Measurements from ENCODE around the gene UBXN7. TPM values are rescaled to one million over a fixed set of nuclear protein-coding genes. Genes with fewer than 3 reads are reported as not detected.

Gene UBXN7
- total and polyA plus RNA-seq, 9 of the 15 experiments (the other 6 are each of a cell fraction or from before 2014, with no cell fraction given), result 3.5 to 44.6 (median 13.4) TPM

- TF ChIP-seq ZBTB40 (IDR thresholded peaks at IDR 0.05) (peak; percentile 93), ZBTB40 (CRISPR knock-in tag; IDR thresholded peaks at IDR 0.05) (peak; percentile 92), CREM (IDR thresholded peaks at IDR 0.05; ENCODE audit: low read depth) (peak; percentile 81), POLR2AphosphoS5 (IDR thresholded peaks at IDR 0.05; ENCODE audit: control insufficient read depth, insufficient read depth, low read depth, low read length) (peak; percentile 35; the same call in 1 of the 2 replicates), NRF1 (conservative IDR thresholded peaks at IDR 0.05 in 1 of 2, IDR thresholded peaks at IDR 0.05 in 1 of 2) (0 out of 4 replicates have a peak, but pooled peaks of 1 of the 2 experiments have one; percentile 9), CXXC5 (CRISPR knock-in tag; IDR thresholded peaks at IDR 0.05) (peak; percentile 60; the same call in 1 of the 2 replicates), MGA (IDR thresholded peaks at IDR 0.05) (peak; percentile 24; the same call in 1 of the 2 replicates)
Observed at GRCh38 chr3:196386034-196386433, 46.2 kb downstream of the UBXN7 start (continued).

All from K562 (cell line).